Mesodermal cell (in vitro differentiated cells): ENCODE results near the gene SLC9A3.

ENCODE experiments used
- H3K27ac ChIP-seq: 2 replicates; pipeline ENCODE4 v1.7.0; 2013; ENCODE audit warnings: mild to moderate bottlenecking, low read depth, low read length, moderate library complexity; ENCODE audit not compliant: severe bottlenecking
- H3K36me3 ChIP-seq: 2 replicates; pipeline ENCODE4 v1.7.1; 2013; ENCODE audit warnings: mild to moderate bottlenecking, low read length, moderate library complexity; ENCODE audit not compliant: control insufficient read depth, insufficient read depth
- H3K4me1 ChIP-seq: one replicate; pipeline ENCODE4 v1.7.1; 2013; ENCODE audit warnings: mild to moderate bottlenecking, low read length; ENCODE audit not compliant: insufficient read depth, control insufficient read depth, poor library complexity, severe bottlenecking
- H3K4me3 ChIP-seq: 2 replicates; pipeline ENCODE4 v1.7.0; 2013; ENCODE audit warnings: low read length, control low read depth, mild to moderate bottlenecking; ENCODE audit not compliant: insufficient read depth, poor library complexity, severe bottlenecking; ENCODE audit errors: extremely low read depth
- H3K9me3 ChIP-seq: 2 replicates; pipeline ENCODE4 v1.7.1; 2013; ENCODE audit warnings: mild to moderate bottlenecking, low read length, moderate library complexity; ENCODE audit not compliant: control insufficient read depth
- WGBS, 2 experiments: methylation state at CpG; one replicate each; pipeline ENCODE4 v1.1.5; 2013; ENCODE audit warnings: missing lambda C conversion rate in 2 of 2; ENCODE audit not compliant: insufficient coverage in 2 of 2; 5-methylcytosine and 5-hydroxymethylcytosine counted together

The SLC9A3 gene

DNA sequence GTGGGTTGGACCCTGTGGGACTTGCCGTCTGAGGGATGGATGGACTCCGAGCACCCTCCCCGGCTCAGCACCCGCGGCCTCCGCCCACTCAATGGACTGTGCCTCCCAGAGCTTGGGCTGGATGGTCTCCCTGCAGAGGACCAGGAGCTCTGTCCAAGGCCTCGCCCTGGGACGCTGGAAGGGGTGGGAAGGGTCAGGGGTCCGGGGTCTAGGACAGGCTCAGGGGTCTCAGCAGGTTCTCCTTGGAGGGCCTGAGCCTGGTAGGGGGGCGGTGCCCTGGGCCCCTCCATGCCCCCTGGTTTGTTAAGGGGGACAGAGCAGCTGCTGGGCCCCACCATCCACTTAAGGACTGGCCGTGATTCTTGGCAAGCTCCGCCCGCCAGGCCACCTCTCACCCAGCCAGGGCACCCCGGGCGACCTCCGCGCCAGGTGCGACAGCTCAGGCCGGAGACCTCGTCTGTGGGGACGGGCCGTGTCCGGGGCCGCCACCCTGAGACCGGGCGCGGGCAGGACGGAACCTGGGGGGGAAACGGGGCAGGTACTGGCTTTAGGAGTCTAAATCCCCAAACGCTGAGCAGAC, 52.1 kb downstream of the SLC9A3 start:
- Histone ChIP-seq H3K27ac (peak overlapping the region; percentile 69), H3K4me1 (peaks cover 13% of the 10 kb centered on the region), H3K4me3 (peak overlapping the region; percentile 48), H3K36me3 (peaks cover 7% of the 10 kb centered on the region), H3K9me3 (no peaks in the 10 kb centered on the region)
- 39 to 44% methylated on average over 22 to 26 of the region's 30 CpGs for WGBS, 2 experiments

DNA sequence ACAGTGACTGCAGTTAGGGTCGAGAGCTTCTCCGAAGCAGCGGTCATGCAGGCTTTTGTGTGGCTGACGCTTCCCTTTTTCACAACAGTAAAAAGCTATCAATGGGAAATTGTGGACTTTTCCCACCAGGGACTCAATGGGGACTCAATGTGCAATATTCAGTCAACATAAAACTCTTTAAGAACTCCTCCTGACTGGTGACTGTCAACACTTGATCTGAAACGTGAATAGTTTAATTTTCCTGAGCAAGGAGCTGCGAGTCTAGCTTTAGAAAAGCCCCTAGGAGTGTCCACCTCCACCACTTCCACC, 52.5 kb downstream of the SLC9A3 start:
- H3K9me3 ChIP-seq = no peaks in the 10 kb centered on the region
- peak overlapping the region; percentile 48 for H3K4me3 ChIP-seq
- peaks cover 7% of the 10 kb centered on the region for H3K36me3 ChIP-seq
- no peak overlapping the region for H3K27ac ChIP-seq
- WGBS, 2 experiments = 91 to 94% methylated on average over 5 to 6 of the region's 6 CpGs
- H3K4me1 ChIP-seq = peaks cover 13% of the 10 kb centered on the region

DNA sequence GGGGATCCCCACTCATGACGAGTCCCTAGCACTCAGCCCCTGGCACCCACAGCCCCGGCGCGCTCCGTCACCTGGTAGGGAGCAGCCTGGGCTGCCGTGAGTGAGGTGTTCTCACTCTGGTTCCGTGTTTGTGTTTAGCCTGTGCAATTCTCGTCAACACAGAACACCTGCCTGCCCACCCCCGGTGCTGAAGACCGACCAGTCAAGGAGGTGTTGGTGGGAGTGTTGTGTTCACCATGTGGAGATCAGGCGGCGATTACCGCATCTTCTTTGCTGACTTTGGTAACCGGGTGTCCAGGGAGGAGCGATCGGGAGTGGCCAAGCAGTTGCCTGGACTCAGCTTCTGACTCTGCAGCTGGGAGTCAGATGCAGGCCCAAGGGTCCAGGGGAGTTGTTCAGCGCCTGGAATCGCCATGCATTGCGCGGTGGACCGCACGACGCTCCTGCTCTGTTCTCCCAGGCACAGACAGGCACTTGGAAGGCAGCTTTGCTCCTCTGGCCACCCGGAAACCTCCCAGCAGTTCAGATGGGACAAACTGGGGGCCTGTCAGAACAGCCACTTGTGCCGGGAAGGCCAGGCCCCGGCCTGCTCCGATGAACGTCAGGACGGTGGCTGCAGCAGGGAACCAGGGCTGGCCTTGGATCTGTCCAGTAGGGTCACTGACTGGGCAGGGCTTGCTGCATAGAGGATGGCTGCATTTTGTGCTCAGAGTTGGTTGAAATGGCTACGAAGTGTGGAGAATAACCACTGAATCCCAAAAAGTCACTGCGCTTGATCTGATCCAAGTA, 53.1 kb downstream of the SLC9A3 start:
- H3K36me3 ChIP-seq = peaks cover 9% of the 10 kb centered on the region
- no peak overlapping the region for H3K4me3 ChIP-seq
- H3K9me3 ChIP-seq = no peaks in the 10 kb centered on the region
- peaks cover 13% of the 10 kb centered on the region for H3K4me1 ChIP-seq
- H3K27ac ChIP-seq = no peak overlapping the region
- 94 to 97% methylated on average over 31 of the region's 31 CpGs for WGBS, 2 experiments

GRCh38 chr5:469752-470483, 54.3 kb downstream of the SLC9A3 start:
- H3K4me1 ChIP-seq = peaks cover 10% of the 10 kb centered on the region
- no peak overlapping the region for H3K4me3 ChIP-seq
- H3K27ac ChIP-seq = no peak overlapping the region
- WGBS, 2 experiments = 94 to 97% methylated on average over 13 to 18 of the region's 19 CpGs
- H3K9me3 ChIP-seq = no peaks in the 10 kb centered on the region
- H3K36me3 ChIP-seq = peaks cover 12% of the 10 kb centered on the region

GRCh38 chr5:468401-468800, 55.8 kb downstream of the SLC9A3 start:
- Histone ChIP-seq H3K36me3 (peaks cover 12% of the 10 kb centered on the region), H3K4me3 (no peak overlapping the region), H3K27ac (no peak overlapping the region), H3K4me1 (peaks cover 7% of the 10 kb centered on the region), H3K9me3 (no peaks in the 10 kb centered on the region)
- 76% methylated on average over 2 of the region's 6 CpGs; no CpG with 5 or more reads in 1 of the 2 experiments for WGBS, 2 experiments

- 94 to 95% methylated on average over 25 to 26 of the region's 30 CpGs for WGBS, 2 experiments
- Histone ChIP-seq H3K36me3 (peaks cover 28% of the 10 kb centered on the region), H3K9me3 (no peaks in the 10 kb centered on the region), H3K27ac (no peak overlapping the region), H3K4me1 (peaks cover 1% of the 10 kb centered on the region), H3K4me3 (no peak overlapping the region)
These were observed 57.5 kb downstream of the SLC9A3 start for GRCh38 chr5:466661-467310.

DNA sequence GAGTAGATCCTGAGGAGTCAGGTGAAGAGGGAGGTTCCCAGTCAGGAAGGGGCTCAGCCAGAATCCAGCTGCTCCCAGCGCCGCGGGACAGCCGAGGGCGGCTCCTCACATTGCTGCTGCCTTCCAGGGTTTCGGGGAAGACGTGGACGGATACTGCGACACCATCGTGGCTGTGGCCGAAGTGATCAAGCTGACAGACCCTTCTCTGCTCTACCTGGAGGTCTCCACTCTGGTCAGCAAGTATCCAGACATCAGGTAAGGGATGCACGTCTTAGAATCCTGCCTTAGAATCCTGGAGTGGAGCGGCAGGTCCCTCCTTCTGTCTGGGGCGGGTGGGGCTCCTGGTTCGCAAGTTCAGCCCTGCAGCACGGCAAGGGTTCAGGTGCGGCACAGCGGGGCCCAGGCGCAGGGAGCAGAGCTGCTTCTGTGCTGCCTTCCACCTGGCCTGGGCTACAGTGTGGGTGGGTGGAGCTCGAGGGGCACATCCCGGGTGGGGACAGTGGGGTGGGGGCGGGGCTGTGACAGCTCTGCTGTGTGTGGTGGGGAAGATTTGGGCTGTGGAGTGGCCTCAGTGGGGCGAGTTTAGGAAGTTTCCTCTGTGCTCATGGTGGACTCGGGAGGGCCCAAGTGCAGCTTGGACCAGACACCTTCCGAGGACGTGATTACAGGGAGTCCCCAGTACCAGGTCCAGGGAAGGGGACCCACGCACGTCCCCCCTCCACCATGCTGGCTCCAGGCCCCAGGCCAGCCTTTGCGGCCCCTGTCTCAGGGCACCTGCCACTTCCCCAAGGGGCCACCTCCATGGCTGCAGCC, 58.5 kb downstream of the SLC9A3 start:
- H3K9me3 ChIP-seq = no peaks in the 10 kb centered on the region
- H3K4me1 ChIP-seq = peaks cover 3% of the 10 kb centered on the region
- H3K4me3 ChIP-seq = no peak overlapping the region
- 94 to 95% methylated on average over 21 to 27 of the region's 29 CpGs for WGBS, 2 experiments
- H3K27ac ChIP-seq = no peak overlapping the region
- H3K36me3 ChIP-seq = peaks cover 30% of the 10 kb centered on the region

DNA sequence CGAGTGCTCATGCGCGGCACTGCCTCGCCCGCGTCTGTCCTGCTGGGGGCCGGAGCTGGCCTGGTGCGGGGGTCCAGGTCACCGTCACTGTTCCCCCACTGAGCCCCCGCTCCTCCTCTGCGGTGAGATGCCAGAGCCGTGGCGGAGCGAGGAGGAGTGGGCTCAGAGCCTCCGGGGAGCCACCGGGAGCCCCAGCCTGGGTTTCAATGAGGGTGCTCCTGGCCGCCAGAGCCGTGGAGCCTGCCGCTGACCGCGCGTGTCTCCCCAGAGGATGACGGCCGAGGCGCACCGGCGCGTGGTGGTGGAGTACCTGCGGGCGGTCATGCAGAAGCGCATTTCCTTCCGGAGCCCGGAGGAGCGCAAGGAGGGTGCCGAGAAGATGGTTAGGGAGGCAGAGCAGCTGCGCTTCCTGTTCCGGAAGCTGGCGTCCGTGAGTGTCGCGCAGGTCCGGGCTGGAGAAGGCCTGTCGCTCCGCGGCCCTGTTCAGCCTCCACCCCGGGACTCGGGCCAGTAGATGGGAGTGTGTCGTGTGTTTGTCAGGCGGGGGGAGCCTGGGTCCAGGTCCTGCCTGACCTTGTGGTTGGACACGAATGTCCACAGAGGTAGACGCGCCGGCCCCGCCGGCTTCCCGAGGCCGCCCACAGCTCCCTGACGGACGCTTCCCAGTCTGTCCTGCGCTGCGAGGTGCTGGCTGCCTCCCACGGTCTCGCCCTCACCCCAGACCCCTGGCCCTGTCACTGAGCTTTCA, 59.2 kb downstream of the SLC9A3 start:
- Histone ChIP-seq H3K27ac (no peak overlapping the region), H3K4me3 (no peak overlapping the region), H3K36me3 (peaks cover 34% of the 10 kb centered on the region), H3K4me1 (peaks cover 3% of the 10 kb centered on the region), H3K9me3 (no peaks in the 10 kb centered on the region)
- WGBS, 2 experiments = 93 to 96% methylated on average over 61 to 63 of the region's 63 CpGs

- no peaks in the 10 kb centered on the region for H3K9me3 ChIP-seq
- WGBS, 2 experiments = 95 to 96% methylated on average over 19 of the region's 19 CpGs
- peaks cover 40% of the 10 kb centered on the region for H3K36me3 ChIP-seq
- peaks cover 3% of the 10 kb centered on the region for H3K4me1 ChIP-seq
- no peak overlapping the region for H3K4me3 ChIP-seq
- no peak overlapping the region for H3K27ac ChIP-seq
These were observed 59.8 kb downstream of the SLC9A3 start for GRCh38 chr5:464446-464842.
